IPS DF 19.7 (cell line): Measurements from ENCODE around the gene VSIG10L2.

Source experiments
- DNase-seq: peaks from one replicate; pipeline ENCODE4 v3.0.0-alpha.2; 2013; ENCODE audit warnings: low read depth, low spot score

VSIG10L2 gene

GRCh38 chr11:125929445-125930075 is 16.3 kb upstream of the VSIG10L2 start:
- DNase-seq = no peak

GRCh38 chr11:125930076-125930450 is 15.8 kb upstream of the VSIG10L2 start:
- DNase-seq = no peak

- DNase-seq = no peak
These were observed 14.7 kb upstream of the VSIG10L2 start for GRCh38 chr11:125931116-125931515.

- no peak for DNase-seq
These were observed 14.2 kb upstream of the VSIG10L2 start for GRCh38 chr11:125931668-125932067.

- no peak for DNase-seq
These were observed 13.5 kb upstream of the VSIG10L2 start for GRCh38 chr11:125932301-125932700.

GRCh38 chr11:125933030-125933813 is 12.6 kb upstream of the VSIG10L2 start:
- DNase-seq = no peak

GRCh38 chr11:125934473-125934872 is 11.4 kb upstream of the VSIG10L2 start:
- no peak for DNase-seq

- no peak for DNase-seq
These were observed 10.8 kb upstream of the VSIG10L2 start for GRCh38 chr11:125935056-125935455.

GRCh38 chr11:125935618-125936199 is 10.1 kb upstream of the VSIG10L2 start:
- no peak for DNase-seq

GRCh38 chr11:125938418-125938817 is 7.4 kb upstream of the VSIG10L2 start:
- DNase-seq = no peak

- no peak for DNase-seq
These were observed 6.7 kb upstream of the VSIG10L2 start for GRCh38 chr11:125939081-125939521.

GRCh38 chr11:125940145-125940544 is 5.7 kb upstream of the VSIG10L2 start:
- no peak for DNase-seq

- DNase-seq = no peak
These were observed 4.6 kb upstream of the VSIG10L2 start for GRCh38 chr11:125941267-125941618.

- peak; percentile 65 for DNase-seq
These were observed 3.9 kb upstream of the VSIG10L2 start for GRCh38 chr11:125941619-125942611.

- DNase-seq = no peak
These were observed 2.9 kb upstream of the VSIG10L2 start for GRCh38 chr11:125942771-125943428.

- DNase-seq = no peak
These were observed 2.0 kb upstream of the VSIG10L2 start for GRCh38 chr11:125943661-125944349.

GRCh38 chr11:125944350-125945010 is 1.4 kb upstream of the VSIG10L2 start:
- no peak for DNase-seq

- DNase-seq = no peak
These were observed 640 bp upstream of the VSIG10L2 start for GRCh38 chr11:125945011-125945796.

GRCh38 chr11:125946712-125947418 is 1.0 kb downstream of the VSIG10L2 start:
- DNase-seq = no peak
